AG04449 (cell line): Measurements from ENCODE around the gene ACTL9.
A peak's percentile ranks its signal among the peaks of the same experiment; 100 is the strongest.

Source experiments
- CTCF ChIA-PET: fragments of 350-600 bp; formaldehyde crosslinking; extraction: SDS; loops from one replicate; lab custom pipeline; 2021; ENCODE audit warnings: antibody characterized with exemption; lab: Yijun Ruan, JAX
- POLR2A ChIA-PET: fragments of 400-600, 350-600 bp; formaldehyde crosslinking; extraction: SDS; loops from one replicate; lab custom pipeline; 2020; ENCODE audit warnings: antibody characterized with exemption, inconsistent platforms; lab: Yijun Ruan, JAX
- DNase-seq: peaks from one replicate; pipeline ENCODE4 v3.0.0-alpha.2; 2010; ENCODE audit warnings: low read depth, low spot score
- H3K4me3 ChIP-seq: 2 replicates; pipeline ENCODE4 v1.5.1; 2011; ENCODE audit warnings: low read depth, mild to moderate bottlenecking, control low read depth, low read length
- CTCF ChIP-seq: IDR thresholded peaks from one replicate; pipeline ENCODE4 v1.5.1; 2011; ENCODE audit warnings: mild to moderate bottlenecking, moderate library complexity, low read length, control low read depth, inconsistent platforms; ENCODE audit not compliant: insufficient read depth; ENCODE audit errors: missing control alignments

Gene ACTL9

GRCh38 chr19:8655340-8655709, 43.3 kb downstream of the ACTL9 start:
- DNase-seq: no peak
- H3K4me3 ChIP-seq: no peak overlapping the region
- ChIA-PET CTCF (interaction anchor here (0.8 to 2.8 kb wide), 10 partner anchors 8 to 425 kb away, joined by 3 to 17 read pairs (median 4); no protein-coding TSS in a partner anchor), POLR2A (no interaction called here)
- TF ChIP-seq CTCF: no peak

DNA sequence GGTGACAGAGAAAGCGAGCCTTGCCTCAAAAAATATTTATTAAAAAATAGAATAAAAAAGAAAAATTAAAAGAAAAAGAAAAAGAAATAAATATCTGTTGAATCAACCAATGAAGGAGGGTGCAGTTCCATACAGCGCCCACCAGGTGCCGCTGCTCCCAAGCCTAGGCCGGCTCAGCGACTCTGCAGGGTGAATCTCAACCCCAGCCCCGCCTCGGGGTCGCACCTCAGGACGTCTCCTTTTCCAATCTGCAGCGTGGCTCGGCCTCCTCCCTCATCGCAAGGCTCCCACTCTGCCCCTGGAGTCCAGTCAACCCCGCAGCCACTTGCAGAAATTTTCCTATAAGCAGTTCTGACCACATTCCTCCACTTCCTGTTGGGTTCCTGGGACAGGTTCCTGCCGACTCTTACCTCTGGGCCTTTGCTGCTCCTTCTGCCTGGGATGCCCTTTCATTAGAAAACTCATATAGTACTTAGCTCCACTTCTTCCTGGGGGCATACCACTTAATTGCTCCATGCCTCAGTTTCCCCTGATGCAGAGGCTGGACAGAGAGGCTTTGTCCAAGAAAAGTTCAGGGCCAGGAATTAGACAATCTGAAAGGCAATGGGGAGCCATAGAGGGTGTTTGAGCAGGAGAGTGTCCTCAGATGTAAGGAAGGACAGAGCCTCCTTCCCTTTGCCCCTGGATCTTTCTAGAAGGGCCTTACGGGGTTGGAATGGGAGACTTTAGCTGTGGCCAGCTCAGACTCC, 43.8 kb downstream of the ACTL9 start:
- peak overlapping the region; percentile 32; the same call in 1 of the 2 replicates for H3K4me3 ChIP-seq
- no peak for DNase-seq
- CTCF ChIA-PET: interaction anchor here (0.7 to 2.8 kb wide), 14 partner anchors 9 to 425 kb away, joined by 3 to 17 read pairs (median 3); no protein-coding TSS in a partner anchor
- POLR2A ChIA-PET: no interaction called here
- TF ChIP-seq CTCF: peak; percentile 91

DNA sequence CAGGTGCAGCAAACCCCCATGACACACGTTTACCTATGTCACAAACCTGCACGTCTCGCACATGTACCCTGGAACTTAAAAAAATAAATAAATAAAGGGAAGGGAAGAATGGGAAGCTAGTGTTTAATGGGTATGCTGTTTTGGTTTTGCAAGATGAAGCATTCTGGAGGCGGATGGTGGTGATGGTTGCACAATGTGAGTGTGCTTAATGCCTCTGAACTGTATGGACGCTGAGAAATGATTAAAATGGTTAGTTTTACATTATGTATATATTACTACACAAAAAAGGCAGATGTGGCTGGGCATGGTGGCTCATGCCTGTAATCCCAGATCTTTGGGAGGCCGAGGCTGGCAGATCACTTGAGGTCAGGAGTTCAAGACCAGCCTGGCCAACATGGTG, 50.4 kb downstream of the ACTL9 start:
- POLR2A ChIA-PET: no interaction called here
- no peak overlapping the region for H3K4me3 ChIP-seq
- CTCF ChIA-PET: interaction anchor here (1.2 kb wide), 1 partner anchor 9 kb away, joined by 3 read pairs; no protein-coding TSS in a partner anchor
- DNase-seq: no peak
- TF ChIP-seq CTCF: no peak
